Neural crest cell (in vitro differentiated cells): Measurements from ENCODE around the gene IYD. TPM values are rescaled to one million over a fixed set of nuclear protein-coding genes. Genes with fewer than 3 reads are reported as not detected.
"Not testable (repeated sequence)": the region's sequence is repeated elsewhere in the genome, so short reads cannot be mapped to it uniquely, and the experiment has no call there.

Experiments
- DNase-seq: peaks from one replicate; pipeline ENCODE4 v3.0.0; 2021; ENCODE audit warnings: low read depth, mixed read lengths, low spot score
- H3K27ac Mint-ChIP-seq: one replicate; pipeline ENCODE4 v1.8.0; 2021; ENCODE audit warnings: mild to moderate bottlenecking, mixed read lengths; ENCODE audit not compliant: unreplicated experiment
- H3K27me3 Mint-ChIP-seq: 2 replicates; pipeline ENCODE4 v1.8.0; 2021; ENCODE audit warnings: low read depth, mild to moderate bottlenecking, mixed read lengths
- H3K36me3 Mint-ChIP-seq: 2 replicates; pipeline ENCODE4 v1.8.0; 2021; ENCODE audit warnings: low read depth, mild to moderate bottlenecking, mixed read lengths
- H3K4me1 Mint-ChIP-seq: 2 replicates; pipeline ENCODE4 v1.8.0; 2021; ENCODE audit warnings: mixed read lengths
- H3K4me3 Mint-ChIP-seq: one replicate; pipeline ENCODE4 v1.8.0; 2021; ENCODE audit warnings: mild to moderate bottlenecking, mixed read lengths
- H3K9me3 Mint-ChIP-seq: 2 replicates; pipeline ENCODE4 v1.8.0; 2021; ENCODE audit warnings: mixed read lengths
- total RNA-seq: library from RNA; stranded (reverse); gene quantifications from 2 replicates; pipeline ENCODE4 v1.2.1, GENCODE V29; 2021
- TF ChIP-seq, protein P1 (sequence below): fragments of 200-600 bp; sonication (generic); conservative IDR thresholded peaks from 2 replicates; pipeline ENCODE4 v1.5.0; 2021; ENCODE audit warnings: antibody characterized with exemption, mild to moderate bottlenecking

IYD gene
- total RNA-seq, 1 donor from 2014 or later: not detected

DNA sequence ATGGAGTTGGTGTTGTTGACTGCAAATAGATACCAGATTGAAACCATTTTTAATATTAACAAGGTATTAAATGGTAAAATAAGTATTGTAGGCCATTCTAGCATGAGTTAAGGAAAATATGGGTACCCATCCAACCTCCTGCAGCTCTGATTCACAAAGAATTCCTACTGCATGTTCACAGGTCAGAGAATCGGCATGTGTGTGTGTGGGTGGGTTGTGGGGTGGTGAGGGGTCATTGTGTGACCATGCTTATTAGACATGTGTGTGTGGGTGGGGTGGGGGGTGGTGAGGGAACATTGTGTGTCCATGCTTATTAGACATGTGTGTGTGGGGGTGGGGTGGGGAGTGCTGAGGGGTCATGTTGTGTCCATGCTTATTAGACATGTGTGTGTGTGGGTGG, 3.2 kb downstream of the IYD start:
- Mint-ChIP-seq H3K27ac (no peak overlapping the region), H3K9me3 (no peaks in the 10 kb centered on the region), H3K36me3 (no peaks in the 10 kb centered on the region), H3K4me3 (no peak overlapping the region), H3K4me1 (peaks cover 8% of the 10 kb centered on the region), H3K27me3 (no peaks in the 10 kb centered on the region)
- DNase-seq: no peak
- TF ChIP-seq, protein P1, sequence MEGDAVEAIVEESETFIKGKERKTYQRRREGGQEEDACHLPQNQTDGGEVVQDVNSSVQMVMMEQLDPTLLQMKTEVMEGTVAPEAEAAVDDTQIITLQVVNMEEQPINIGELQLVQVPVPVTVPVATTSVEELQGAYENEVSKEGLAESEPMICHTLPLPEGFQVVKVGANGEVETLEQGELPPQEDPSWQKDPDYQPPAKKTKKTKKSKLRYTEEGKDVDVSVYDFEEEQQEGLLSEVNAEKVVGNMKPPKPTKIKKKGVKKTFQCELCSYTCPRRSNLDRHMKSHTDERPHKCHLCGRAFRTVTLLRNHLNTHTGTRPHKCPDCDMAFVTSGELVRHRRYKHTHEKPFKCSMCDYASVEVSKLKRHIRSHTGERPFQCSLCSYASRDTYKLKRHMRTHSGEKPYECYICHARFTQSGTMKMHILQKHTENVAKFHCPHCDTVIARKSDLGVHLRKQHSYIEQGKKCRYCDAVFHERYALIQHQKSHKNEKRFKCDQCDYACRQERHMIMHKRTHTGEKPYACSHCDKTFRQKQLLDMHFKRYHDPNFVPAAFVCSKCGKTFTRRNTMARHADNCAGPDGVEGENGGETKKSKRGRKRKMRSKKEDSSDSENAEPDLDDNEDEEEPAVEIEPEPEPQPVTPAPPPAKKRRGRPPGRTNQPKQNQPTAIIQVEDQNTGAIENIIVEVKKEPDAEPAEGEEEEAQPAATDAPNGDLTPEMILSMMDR: no peak

DNA sequence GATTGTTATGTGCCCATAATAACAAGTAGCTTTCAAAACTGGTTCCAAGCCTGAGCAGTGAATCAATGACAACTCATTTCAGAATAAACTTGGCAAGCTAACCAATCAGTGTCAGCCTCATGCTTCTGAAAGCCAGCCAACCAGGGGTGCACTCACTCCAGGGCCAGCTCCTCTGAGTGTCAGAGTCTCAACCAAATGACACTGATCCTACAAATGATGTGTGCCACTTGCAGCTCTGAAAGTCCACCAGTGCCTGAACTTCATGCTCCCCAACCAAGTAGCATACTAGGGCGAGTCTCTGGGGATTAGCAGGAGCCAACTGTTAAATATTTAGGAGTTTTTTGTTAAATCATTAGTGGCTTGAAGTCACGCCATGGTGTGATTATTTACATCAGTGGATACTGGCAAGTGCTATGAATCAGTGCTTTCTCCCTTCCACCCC, 4.5 kb downstream of the IYD start:
- Mint-ChIP-seq H3K27me3 (no peaks in the 10 kb centered on the region), H3K4me1 (peaks cover 13% of the 10 kb centered on the region), H3K4me3 (no peak overlapping the region), H3K9me3 (no peaks in the 10 kb centered on the region), H3K36me3 (no peaks in the 10 kb centered on the region), H3K27ac (no peak overlapping the region)
- DNase-seq: no peak
- TF ChIP-seq, protein P1: no peak

DNA sequence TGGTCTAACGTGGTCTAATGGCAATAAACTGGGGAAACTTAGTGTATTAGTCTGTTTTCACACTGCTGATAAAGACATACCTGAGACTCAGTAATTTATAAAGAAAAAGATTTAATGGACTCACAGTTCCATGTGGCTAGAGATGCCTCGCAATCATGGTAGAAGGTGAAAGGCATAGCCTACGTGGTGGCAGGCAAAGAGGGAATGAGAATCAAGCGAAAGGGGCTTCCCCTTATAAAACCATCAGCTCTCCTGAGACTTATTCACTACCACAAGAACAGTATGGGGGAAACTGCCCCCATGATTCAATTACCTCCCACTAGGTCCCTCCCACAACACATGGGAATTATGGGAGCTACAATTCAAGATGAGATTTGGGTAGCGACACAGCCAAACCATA, 5.5 kb downstream of the IYD start:
- not testable (repeated sequence) for H3K4me3 Mint-ChIP-seq, DNase-seq, H3K9me3 Mint-ChIP-seq, H3K36me3 Mint-ChIP-seq, H3K27me3 Mint-ChIP-seq, H3K27ac Mint-ChIP-seq
- H3K4me1 Mint-ChIP-seq: peaks cover 13% of the 10 kb centered on the region

DNA sequence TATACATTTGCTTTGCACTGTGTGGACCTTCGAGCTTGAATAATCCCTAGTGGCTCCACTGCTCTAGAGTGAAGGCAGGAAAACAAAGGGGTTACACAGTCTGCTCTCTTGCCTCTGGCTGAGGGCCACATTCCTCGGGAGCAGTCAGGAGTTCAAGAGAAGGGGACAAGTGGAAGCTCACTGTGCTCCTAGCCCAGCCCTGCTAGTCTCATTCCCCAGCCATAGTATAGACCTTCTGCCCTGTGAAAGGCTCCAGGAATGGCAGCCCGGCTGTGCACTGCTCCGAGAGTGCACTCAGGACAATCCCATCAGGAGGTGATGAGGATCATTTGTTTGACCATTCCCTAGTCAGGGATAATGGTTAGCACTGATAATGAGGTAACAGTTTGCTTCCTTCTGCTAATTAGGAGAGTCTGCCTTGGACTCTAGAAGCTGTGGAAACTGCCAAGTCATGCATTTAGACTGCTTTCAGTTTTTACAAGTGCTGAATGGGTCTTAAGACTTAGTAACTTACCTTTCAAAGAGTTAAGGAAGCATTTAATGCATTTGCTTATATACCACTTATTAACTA, 8.5 kb downstream of the IYD start:
- Mint-ChIP-seq H3K27ac (no peak overlapping the region), H3K9me3 (no peaks in the 10 kb centered on the region), H3K36me3 (no peaks in the 10 kb centered on the region), H3K4me1 (peaks cover 13% of the 10 kb centered on the region), H3K4me3 (no peak overlapping the region), H3K27me3 (no peaks in the 10 kb centered on the region)
- TF ChIP-seq, protein P1: no peak
- no peak for DNase-seq

DNA sequence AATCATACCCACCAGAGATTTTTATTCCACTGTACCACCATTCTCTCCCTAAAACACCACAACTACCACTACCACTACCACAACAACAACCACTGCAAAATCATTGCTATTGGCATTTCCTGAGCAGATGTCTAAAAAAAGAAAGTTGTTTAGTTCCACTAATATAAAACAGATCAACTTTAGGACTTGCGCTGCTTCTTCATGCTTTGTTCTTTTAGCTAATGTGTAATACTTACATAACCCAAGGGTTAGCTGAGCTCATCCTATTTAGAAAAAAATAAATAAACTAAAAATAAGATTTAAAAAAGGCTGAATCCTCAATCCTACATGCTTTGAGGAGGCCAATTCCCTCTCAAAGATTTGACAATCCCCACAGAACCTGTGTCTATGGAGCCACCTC, 11.4 kb downstream of the IYD start:
- H3K4me1 Mint-ChIP-seq: peaks cover 9% of the 10 kb centered on the region
- TF ChIP-seq, protein P1: no peak
- no peak overlapping the region for H3K27ac Mint-ChIP-seq
- DNase-seq: no peak
- H3K9me3 Mint-ChIP-seq: no peaks in the 10 kb centered on the region
- no peak overlapping the region for H3K4me3 Mint-ChIP-seq
- H3K27me3 Mint-ChIP-seq: no peaks in the 10 kb centered on the region
- H3K36me3 Mint-ChIP-seq: no peaks in the 10 kb centered on the region

DNA sequence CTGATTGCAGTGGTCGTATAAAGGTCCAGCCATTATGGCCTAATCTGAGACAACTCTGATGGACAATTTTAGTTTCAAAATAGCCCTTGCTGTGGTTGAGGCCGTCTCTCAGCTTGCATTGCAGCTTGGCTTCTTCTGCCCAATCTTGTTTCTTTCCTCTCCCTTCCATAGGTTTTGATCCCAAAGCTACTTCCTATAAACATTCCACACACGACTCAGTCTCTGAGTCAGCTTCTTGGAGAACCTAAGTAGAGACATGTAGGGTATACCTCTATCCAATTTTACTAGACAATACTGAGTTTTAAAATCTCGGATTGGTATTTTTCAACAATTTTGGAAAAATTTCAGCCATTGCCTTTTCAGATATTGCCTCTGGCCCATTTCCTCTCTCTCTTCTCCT, 13.4 kb downstream of the IYD start:
- TF ChIP-seq, protein P1: no peak
- Mint-ChIP-seq H3K27me3 (no peaks in the 10 kb centered on the region), H3K4me3 (no peak overlapping the region), H3K4me1 (peaks cover 3% of the 10 kb centered on the region), H3K27ac (no peak overlapping the region), H3K9me3 (peaks cover 3% of the 10 kb centered on the region), H3K36me3 (no peaks in the 10 kb centered on the region)
- no peak for DNase-seq
